K562 (cell line): ENCODE data around the gene LRRTM2. TPM values are rescaled to one million over a fixed set of nuclear protein-coding genes. Genes with fewer than 3 reads are reported as not detected.

ENCODE experiments used
- ATAC-seq: fragments of 200-7000 bp; cut with Tn5 transposase; 3 replicates; pipeline ENCODE4 v1.9.1; 2020; ENCODE audit warnings: moderate library complexity
- BruUV-seq: library from RNA; stranded (reverse); fragments of 400-500 nt; replicated peaks from 2 replicates; lab custom pipeline; 2021; lab: Mats Ljungman, UMichigan
- CTCF ChIA-PET: fragments of 300-600 bp; formaldehyde crosslinking; extraction: SDS; loops from one replicate; lab custom pipeline; 2021; ENCODE audit warnings: low intra/inter-chr PET ratio; lab: Yijun Ruan, JAX
- POLR2A ChIA-PET: fragments of 300-600, 350-650 bp; sonication (Branson Sonifier 250); formaldehyde crosslinking; extraction: SDS; loops from one replicate; lab custom pipeline; 2021; ENCODE audit warnings: antibody characterized with exemption, inconsistent platforms; lab: Yijun Ruan, JAX
- DNase-seq, 4 experiments: peaks; one replicate each; pipeline versions ENCODE4 v3.0.0 to v3.0.0-alpha.2; 2011 to 2018; ENCODE audit warnings: low spot score in 3 of 4, mixed read lengths in 3 of 4; ENCODE audit errors: extremely low read depth in 1 of 4
- FAIRE-seq: peaks from 2 replicates; lab custom pipeline; 2011; peaks lifted over from hg19 to GRCh38; lab: Jason Lieb, UNC
- H2AFZ ChIP-seq: 2 replicates; pipeline ENCODE4 v1.6.0; 2011; ENCODE audit warnings: low read depth, low read length, control low read depth, inconsistent platforms
- H3K27ac ChIP-seq: fragments of 200-600 bp; 3 replicates; pipeline ENCODE4 v1.8.0; 2011; ENCODE audit warnings: low read depth, mild to moderate bottlenecking, control low read depth, inconsistent platforms, low read length, moderate library complexity, mixed read lengths; ENCODE audit errors: extremely low read depth
- H3K27me3 ChIP-seq, 2 experiments: fragments of 300-600 bp in 1 of 2; 2 replicates in 1 of 2; 3 replicates in 1 of 2; pipeline versions ENCODE4 v1.6.0 to v1.8.0; 2011; ENCODE audit warnings: inconsistent platforms in 2 of 2, low read length in 2 of 2, mild to moderate bottlenecking in 1 of 2, mixed read lengths in 1 of 2, moderate library complexity in 1 of 2; ENCODE audit not compliant: control insufficient read depth in 2 of 2, insufficient read depth in 2 of 2
- H3K36me3 ChIP-seq: fragments of 300-600 bp; 3 replicates; pipeline ENCODE4 v1.8.0; 2011; ENCODE audit warnings: mild to moderate bottlenecking, low read length, inconsistent platforms; ENCODE audit not compliant: control insufficient read depth, insufficient read depth
- H3K4me1 ChIP-seq, 2 experiments: fragments of 200-600 bp in 1 of 2; replicated peaks in 1 of 2; 2 replicates in 1 of 2; 3 replicates in 1 of 2; pipeline versions ENCODE4 v1.5.1 to v1.8.0; 2011; ENCODE audit warnings: inconsistent platforms in 2 of 2, low read length in 2 of 2, mild to moderate bottlenecking in 1 of 2, mixed read lengths in 1 of 2, moderate library complexity in 1 of 2; ENCODE audit not compliant: control insufficient read depth in 2 of 2, insufficient read depth in 2 of 2
- H3K4me2 ChIP-seq: 2 replicates; pipeline ENCODE4 v1.6.1; 2011; ENCODE audit warnings: low read length, control low read depth, inconsistent platforms, mixed read lengths; ENCODE audit not compliant: insufficient read depth
- H3K4me3 ChIP-seq: fragments of 200-600 bp; sonication (generic), shearing (Covaris generic); 2 replicates; pipeline ENCODE4 v1.5.1; 2016; ENCODE audit warnings: control low read depth, inconsistent platforms
- H3K79me2 ChIP-seq: fragments of 200-600 bp; 3 replicates; pipeline ENCODE4 v1.8.0; 2011; ENCODE audit warnings: low read length, inconsistent platforms; ENCODE audit not compliant: control insufficient read depth, insufficient read depth
- H3K9ac ChIP-seq, 2 experiments: 2 replicates each; pipeline versions ENCODE4 v1.6.0 to v1.6.1; 2011; ENCODE audit warnings: low read depth in 2 of 2, low read length in 2 of 2, control low read depth in 1 of 2, inconsistent platforms in 1 of 2, mild to moderate bottlenecking in 1 of 2, mixed read lengths in 1 of 2; ENCODE audit not compliant: insufficient read depth in 1 of 2
- H3K9me1 ChIP-seq: one replicate; pipeline ENCODE4 v1.6.0; 2011; ENCODE audit warnings: inconsistent platforms, mild to moderate bottlenecking, low read length, moderate library complexity; ENCODE audit not compliant: control insufficient read depth, insufficient read depth
- H3K9me3 ChIP-seq: replicated peaks from 2 replicates; pipeline ENCODE4 v1.5.1; 2011; ENCODE audit warnings: low read depth, low read length, inconsistent platforms; ENCODE audit not compliant: control insufficient read depth, insufficient read depth
- H4K20me1 ChIP-seq: replicated peaks from 2 replicates; pipeline ENCODE4 v1.6.1; 2011; ENCODE audit warnings: low read length, inconsistent platforms, mixed read lengths; ENCODE audit not compliant: control insufficient read depth, insufficient read depth
- CBX5 ChIP-seq: IDR thresholded peaks from 2 replicates; pipeline ENCODE4 v1.6.1; 2014; ENCODE audit warnings: low read depth, borderline replicate concordance
- CEBPG ChIP-seq, 3 experiments: fragments of 200-800 bp in 1 of 3; sonication (Bioruptor generic) in 1 of 3; sonication (generic) in 1 of 3; formaldehyde crosslinking in 1 of 3; IDR thresholded peaks in 2 of 3; conservative IDR thresholded peaks in 1 of 3; 2 replicates each; pipeline versions ENCODE4 v1.6.1 to v1.8.0; 2016 to 2022; ENCODE audit warnings: missing compliant biosample characterization in 2 of 3, missing genetic modification characterization in 2 of 3, mild to moderate bottlenecking in 1 of 3, missing genetic modification reagents in 1 of 3
- CXXC5 ChIP-seq: fragments of 250-450 bp; sonication (Bioruptor Pico); IDR thresholded peaks from 2 replicates; pipeline ENCODE4 v1.8.0; 2022; ENCODE audit warnings: inconsistent platforms, mild to moderate bottlenecking, moderate library complexity
- E2F3 ChIP-seq: fragments of 250-450 bp; sonication (Bioruptor Pico); IDR thresholded peaks from 2 replicates; pipeline ENCODE4 v1.4.0; 2020; ENCODE audit warnings: mild to moderate bottlenecking
- KHSRP ChIP-seq: fragments of 450-650 bp; IDR thresholded peaks from 2 replicates; pipeline ENCODE4 v1.6.1; 2017
- L3MBTL2 ChIP-seq: fragments of 450-650 bp; IDR thresholded peaks from 2 replicates; pipeline ENCODE4 v1.6.1; 2016; ENCODE audit warnings: mild to moderate bottlenecking, moderate library complexity
- MXI1 ChIP-seq: IDR thresholded peaks from 2 replicates; pipeline ENCODE4 v1.6.1; 2011; ENCODE audit warnings: low read depth, mild to moderate bottlenecking, improper control_type of control experiment, low read length
- NCOA6 ChIP-seq: fragments of 450-650 bp; IDR thresholded peaks from 2 replicates; pipeline ENCODE4 v1.6.1; 2017; ENCODE audit warnings: mild to moderate bottlenecking
- PCBP2 ChIP-seq: fragments of 200-400 bp; formaldehyde crosslinking; IDR thresholded peaks from 2 replicates; pipeline ENCODE4 v1.6.1; 2018; ENCODE audit warnings: low read length, low read depth, mild to moderate bottlenecking, moderate library complexity; ENCODE audit not compliant: poor library complexity, severe bottlenecking
- RBBP5 ChIP-seq: fragments of 200-600 bp; sonication (generic); IDR thresholded peaks from 2 replicates; pipeline ENCODE4 v1.6.1; 2012; ENCODE audit warnings: borderline replicate concordance, mild to moderate bottlenecking, low read length, control low read depth, inconsistent platforms; ENCODE audit not compliant: insufficient read depth, poor library complexity, severe bottlenecking
- ZBTB17 ChIP-seq: fragments of 450-650 bp; formaldehyde crosslinking; IDR thresholded peaks from 2 replicates; pipeline ENCODE4 v1.4.0; 2020; ENCODE audit warnings: mild to moderate bottlenecking
- ZKSCAN1 ChIP-seq: fragments of 150-350 bp; IDR thresholded peaks from 2 replicates; pipeline ENCODE4 v1.6.1; 2016; ENCODE audit warnings: low read depth, low read length
- ZNF444 ChIP-seq: fragments of 250-450 bp; sonication (Bioruptor Pico); IDR thresholded peaks from 2 replicates; pipeline ENCODE4 v1.4.0; 2020; ENCODE audit warnings: mild to moderate bottlenecking, moderate library complexity
- ZNF57 ChIP-seq: fragments of 450-650 bp; formaldehyde crosslinking; IDR thresholded peaks from 2 replicates; pipeline ENCODE4 v1.4.0; 2020; ENCODE audit warnings: mild to moderate bottlenecking, moderate library complexity
- ZNF780A ChIP-seq: fragments of 250-450 bp; sonication (Bioruptor Pico); IDR thresholded peaks from 2 replicates; pipeline ENCODE4 v1.5.0; 2021; ENCODE audit warnings: mild to moderate bottlenecking
- ZZZ3 ChIP-seq: fragments of 450-650 bp; IDR thresholded peaks from 2 replicates; pipeline ENCODE4 v1.6.1; 2016; ENCODE audit warnings: antibody characterized with exemption, mild to moderate bottlenecking, moderate library complexity
- WGBS: fragments of 100-300 bp; shearing (Covaris generic); methylation state at CpG from one replicate; pipeline ENCODE4 v1.1.6; 2016; ENCODE audit warnings: low coverage, mixed read lengths; ENCODE audit not compliant: insufficient coverage; ENCODE audit errors: missing lambda C conversion rate; 5-methylcytosine and 5-hydroxymethylcytosine counted together
- in situ Hi-C: fragments of 300-500 bp; cut with MboI; formaldehyde crosslinking; loops from 4 replicates; pipeline ENCODE4 v1.15.0; 2018; ENCODE audit warnings: inconsistent platforms, mixed read lengths
- intact Hi-C: fragments of 100-400 bp; cut with micrococcal nuclease; formaldehyde crosslinking; loops from 2 replicates; pipeline ENCODE4 v1.14.2; 2022
- polyA plus RNA-seq, 8 experiments: library from polyadenylated mRNA; depleted of rRNA in 4 of 8; stranded (reverse) in 5 of 8; unstranded in 3 of 8; fragments of >200 nt; fragmentation: Nextera tagmentation in 2 of 8; fragmentation: Illumina TruSeq in 1 of 8; extraction: Ambion mirVana in 2 of 8; extraction: Trizol in 1 of 8; gene quantifications; 2 replicates each; pipeline versions ENCODE4 v1.2.1 to v1.2.3, GENCODE V29; 2011 to 2014; ENCODE audit warnings: inconsistent platforms in 1 of 8, missing spikeins in 1 of 8
- total RNA-seq, 7 experiments: library from RNA; depleted of rRNA in 6 of 7; stranded (reverse); fragments of >200 nt in 6 of 7; fragmentation: Illumina TruSeq in 2 of 7; extraction: Trizol in 2 of 7; gene quantifications; 2 replicates each; pipeline versions ENCODE4 v1.2.1 to v1.2.3, GENCODE V29; 2011 to 2021; ENCODE audit warnings: low replicate concordance in 1 of 7
- TF ChIP-seq, protein P1 (sequence below): fragments of 450-650 bp; formaldehyde crosslinking; IDR thresholded peaks from 2 replicates; pipeline ENCODE4 v1.4.0; 2022; ENCODE audit warnings: missing genetic modification characterization
- TF ChIP-seq, protein P2 (sequence below): sonication (generic); IDR thresholded peaks from 2 replicates; pipeline ENCODE4 v1.6.1; 2016
- TF ChIP-seq, protein P3 (sequence below), 2 experiments: fragments of 200-800 bp in 1 of 2; sonication (Bioruptor generic) in 1 of 2; sonication (generic) in 1 of 2; formaldehyde crosslinking in 1 of 2; IDR thresholded peaks in 1 of 2; conservative IDR thresholded peaks in 1 of 2; 2 replicates each; pipeline versions ENCODE4 v1.5.0 to v1.6.1; 2016 to 2020; ENCODE audit warnings: missing compliant biosample characterization in 1 of 2, missing genetic modification characterization in 1 of 2, missing genetic modification reagents in 1 of 2
- TF ChIP-seq, protein P4 (sequence below): conservative IDR thresholded peaks from 2 replicates; pipeline ENCODE4 v1.6.1; 2011; ENCODE audit warnings: low read depth, mild to moderate bottlenecking, low read length; ENCODE audit not compliant: control insufficient read depth

LRRTM2 gene
- total and polyA plus RNA-seq, 9 of the 15 experiments (the other 6 are each of a cell fraction or from before 2014, with no cell fraction given), result under 0.01 to 0.07 (median 0.03) TPM; not detected in 4

DNA sequence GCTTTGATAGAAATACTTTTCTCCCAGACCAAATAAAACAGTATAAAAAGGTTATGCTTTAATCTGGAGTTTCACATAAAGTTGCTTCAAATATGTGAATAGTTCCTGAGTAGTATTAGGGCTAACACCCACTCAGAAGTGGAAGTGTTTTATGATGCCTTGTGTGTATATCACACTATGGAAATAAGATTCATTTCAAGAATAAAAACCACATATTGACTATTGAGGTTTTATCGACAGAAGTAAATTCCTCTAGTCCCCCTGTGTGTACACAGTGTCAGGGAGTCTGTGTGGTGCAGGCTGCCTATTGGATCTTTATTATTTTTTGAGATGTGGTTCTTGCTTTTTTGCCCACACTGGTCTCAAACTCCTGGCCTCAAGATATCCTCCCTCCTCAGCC is 20.8 kb upstream of the LRRTM2 start:
- TF ChIP-seq PCBP2 (no peak), MXI1 (no peak), ZZZ3 (no peak), RBBP5 (no peak), CXXC5 (CRISPR knock-in tag) (no peak), ZNF444 (CRISPR knock-in tag) (no peak), KHSRP (no peak), ZKSCAN1 (no peak), ZNF57 (CRISPR knock-in tag) (no peak), CBX5 (no peak), ZBTB17 (CRISPR knock-in tag) (no peak), ZNF780A (CRISPR knock-in tag) (no peak), E2F3 (CRISPR knock-in tag) (no peak), L3MBTL2 (no peak), CEBPG (CRISPR knock-in tag; IDR thresholded peaks at IDR 0.05) (no peak), CEBPG (tag; conservative IDR thresholded peaks at IDR 0.05 in 1 of 2, IDR thresholded peaks at IDR 0.05 in 1 of 2) (no peak), NCOA6 (no peak)
- TF ChIP-seq, protein P1, sequence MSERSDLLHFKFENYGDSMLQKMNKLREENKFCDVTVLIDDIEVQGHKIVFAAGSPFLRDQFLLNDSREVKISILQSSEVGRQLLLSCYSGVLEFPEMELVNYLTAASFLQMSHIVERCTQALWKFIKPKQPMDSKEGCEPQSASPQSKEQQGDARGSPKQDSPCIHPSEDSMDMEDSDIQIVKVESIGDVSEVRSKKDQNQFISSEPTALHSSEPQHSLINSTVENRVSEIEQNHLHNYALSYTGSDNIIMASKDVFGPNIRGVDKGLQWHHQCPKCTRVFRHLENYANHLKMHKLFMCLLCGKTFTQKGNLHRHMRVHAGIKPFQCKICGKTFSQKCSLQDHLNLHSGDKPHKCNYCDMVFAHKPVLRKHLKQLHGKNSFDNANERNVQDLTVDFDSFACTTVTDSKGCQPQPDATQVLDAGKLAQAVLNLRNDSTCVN, result no peak
- TF ChIP-seq, protein P2, sequence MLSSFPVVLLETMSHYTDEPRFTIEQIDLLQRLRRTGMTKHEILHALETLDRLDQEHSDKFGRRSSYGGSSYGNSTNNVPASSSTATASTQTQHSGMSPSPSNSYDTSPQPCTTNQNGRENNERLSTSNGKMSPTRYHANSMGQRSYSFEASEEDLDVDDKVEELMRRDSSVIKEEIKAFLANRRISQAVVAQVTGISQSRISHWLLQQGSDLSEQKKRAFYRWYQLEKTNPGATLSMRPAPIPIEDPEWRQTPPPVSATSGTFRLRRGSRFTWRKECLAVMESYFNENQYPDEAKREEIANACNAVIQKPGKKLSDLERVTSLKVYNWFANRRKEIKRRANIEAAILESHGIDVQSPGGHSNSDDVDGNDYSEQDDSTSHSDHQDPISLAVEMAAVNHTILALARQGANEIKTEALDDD, result no peak
- TF ChIP-seq, protein P3, sequence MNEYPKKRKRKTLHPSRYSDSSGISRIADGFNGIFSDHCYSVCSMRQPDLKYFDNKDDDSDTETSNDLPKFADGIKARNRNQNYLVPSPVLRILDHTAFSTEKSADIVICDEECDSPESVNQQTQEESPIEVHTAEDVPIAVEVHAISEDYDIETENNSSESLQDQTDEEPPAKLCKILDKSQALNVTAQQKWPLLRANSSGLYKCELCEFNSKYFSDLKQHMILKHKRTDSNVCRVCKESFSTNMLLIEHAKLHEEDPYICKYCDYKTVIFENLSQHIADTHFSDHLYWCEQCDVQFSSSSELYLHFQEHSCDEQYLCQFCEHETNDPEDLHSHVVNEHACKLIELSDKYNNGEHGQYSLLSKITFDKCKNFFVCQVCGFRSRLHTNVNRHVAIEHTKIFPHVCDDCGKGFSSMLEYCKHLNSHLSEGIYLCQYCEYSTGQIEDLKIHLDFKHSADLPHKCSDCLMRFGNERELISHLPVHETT (CRISPR knock-in tag; conservative IDR thresholded peaks at IDR 0.05 in 1 of 2, IDR thresholded peaks at IDR 0.05 in 1 of 2), result no peak
- TF ChIP-seq, protein P4, sequence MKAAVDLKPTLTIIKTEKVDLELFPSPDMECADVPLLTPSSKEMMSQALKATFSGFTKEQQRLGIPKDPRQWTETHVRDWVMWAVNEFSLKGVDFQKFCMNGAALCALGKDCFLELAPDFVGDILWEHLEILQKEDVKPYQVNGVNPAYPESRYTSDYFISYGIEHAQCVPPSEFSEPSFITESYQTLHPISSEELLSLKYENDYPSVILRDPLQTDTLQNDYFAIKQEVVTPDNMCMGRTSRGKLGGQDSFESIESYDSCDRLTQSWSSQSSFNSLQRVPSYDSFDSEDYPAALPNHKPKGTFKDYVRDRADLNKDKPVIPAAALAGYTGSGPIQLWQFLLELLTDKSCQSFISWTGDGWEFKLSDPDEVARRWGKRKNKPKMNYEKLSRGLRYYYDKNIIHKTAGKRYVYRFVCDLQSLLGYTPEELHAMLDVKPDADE, result no peak
- peaks cover 0 to 8% of the 10 kb centered on the region in 2 experiments; a peak in 2 of 5 replicates for H3K4me1 ChIP-seq
- FAIRE-seq (no peak), DNase-seq (no peak), ATAC-seq (no peak)
- no peaks in the 10 kb centered on the region for H4K20me1 ChIP-seq
- no TSS peak for BruUV-seq
- no peak overlapping the region for H3K27ac ChIP-seq
- H3K27me3 ChIP-seq, result no peaks in the 10 kb centered on the region
- H3K79me2 ChIP-seq, result no peaks in the 10 kb centered on the region
- no peaks in the 10 kb centered on the region for H3K9me3 ChIP-seq
- intact Hi-C loops (no loop called here), in situ Hi-C loops (no loop called here)
- H2AFZ ChIP-seq, result no peak overlapping the region
- no peak overlapping the region for H3K4me2 ChIP-seq
- ChIA-PET CTCF (no interaction called here), POLR2A (no interaction called here)
- H3K4me3 ChIP-seq, result no peak overlapping the region
- WGBS, result 47% methylated on average over 1 of the region's 1 CpG
- H3K9me1 ChIP-seq, result no peaks in the 10 kb centered on the region
- no peak overlapping the region for H3K9ac ChIP-seq
- H3K36me3 ChIP-seq, result no peaks in the 10 kb centered on the region
